Mononuclear cell (primary cell): Measurements from ENCODE around the gene TLN1. TPM values are rescaled to one million over a fixed set of nuclear protein-coding genes. Genes with fewer than 3 reads are reported as not detected.
A peak's percentile ranks its signal among the peaks of the same experiment; 100 is the strongest.

Source experiments
- H3K27me3 ChIP-seq: 2 replicates; pipeline ENCODE4 v1.6.0; 2011; ENCODE audit warnings: low read length, control low read depth; ENCODE audit not compliant: insufficient read depth
- H3K4me1 ChIP-seq: 2 replicates; pipeline ENCODE4 v1.5.1; 2011; ENCODE audit warnings: mild to moderate bottlenecking, low read length, control low read depth; ENCODE audit not compliant: insufficient read depth
- H3K4me3 ChIP-seq: 2 replicates; pipeline ENCODE4 v1.5.1; 2011; ENCODE audit warnings: mild to moderate bottlenecking, low read length, moderate library complexity
- H3K9me3 ChIP-seq: 2 replicates; pipeline ENCODE4 v1.5.1; 2011; ENCODE audit warnings: low read depth, mild to moderate bottlenecking, control low read depth, low read length
- total RNA-seq: library from RNA; depleted of rRNA; stranded (reverse); fragments of >200 nt; gene quantifications from one replicate; pipeline ENCODE4 v1.2.3, GENCODE V29; 2012

The TLN1 gene
- total RNA-seq, 1 donor, result 195 TPM

DNA sequence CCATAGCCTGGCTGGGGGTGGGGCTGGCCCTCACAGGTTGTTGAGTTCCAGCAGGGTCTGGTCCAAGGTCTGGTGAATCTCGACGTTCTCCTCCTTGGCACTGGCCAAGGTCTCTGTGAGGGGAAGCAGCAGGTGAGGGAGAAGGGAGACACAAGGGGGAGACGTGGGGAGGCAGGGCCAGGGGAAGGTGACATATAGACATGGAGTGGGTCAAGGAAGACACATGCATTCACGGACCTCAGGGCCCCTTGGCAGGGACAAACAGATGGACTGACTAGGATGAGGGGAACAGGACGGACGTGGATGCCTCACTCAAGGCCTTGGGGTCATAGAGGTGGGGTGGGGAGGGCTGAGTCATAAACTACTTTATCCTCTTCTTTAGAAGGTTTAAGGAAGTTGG lies 49.9 kb downstream of the TLN1 start:
- no peaks in the 10 kb centered on the region for H3K4me1 ChIP-seq
- H3K27me3 ChIP-seq, result no peaks in the 10 kb centered on the region
- H3K4me3 ChIP-seq, result no peak overlapping the region
- H3K9me3 ChIP-seq, result no peaks in the 10 kb centered on the region

DNA sequence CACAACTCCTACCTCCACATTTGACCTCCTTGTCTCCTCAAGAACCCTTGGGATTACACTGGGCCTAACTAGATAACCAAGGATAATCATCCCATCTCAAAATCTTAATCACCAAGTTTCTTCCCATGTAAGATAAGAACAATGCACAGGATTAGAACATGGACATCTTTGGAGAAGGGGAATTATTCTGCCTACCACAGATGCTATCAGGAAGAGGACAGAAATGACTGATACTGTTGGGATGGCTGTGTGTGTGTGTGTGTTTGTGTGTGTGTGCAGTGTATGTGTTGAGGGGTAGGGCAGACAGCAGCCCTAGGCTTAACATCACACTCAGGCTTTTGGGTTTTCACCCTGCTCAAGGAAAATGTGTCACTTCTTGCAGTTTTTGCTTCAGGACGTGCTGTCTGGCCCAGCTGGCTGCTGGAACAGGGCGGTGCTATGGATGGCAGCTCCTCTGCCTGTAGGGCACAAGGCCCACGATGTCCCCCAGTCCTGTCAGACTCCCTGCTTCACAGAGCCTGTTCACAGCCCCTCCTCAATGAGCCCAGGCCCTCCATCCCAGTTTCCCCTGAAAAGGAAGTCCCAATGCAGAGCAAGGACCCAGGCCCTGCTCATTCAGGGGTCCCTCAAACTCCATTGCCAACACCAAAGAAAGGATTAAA lies 50.5 kb downstream of the TLN1 start:
- no peak overlapping the region for H3K4me3 ChIP-seq
- H3K9me3 ChIP-seq, result no peaks in the 10 kb centered on the region
- no peaks in the 10 kb centered on the region for H3K27me3 ChIP-seq
- peaks cover under 1% of the 10 kb centered on the region for H3K4me1 ChIP-seq

DNA sequence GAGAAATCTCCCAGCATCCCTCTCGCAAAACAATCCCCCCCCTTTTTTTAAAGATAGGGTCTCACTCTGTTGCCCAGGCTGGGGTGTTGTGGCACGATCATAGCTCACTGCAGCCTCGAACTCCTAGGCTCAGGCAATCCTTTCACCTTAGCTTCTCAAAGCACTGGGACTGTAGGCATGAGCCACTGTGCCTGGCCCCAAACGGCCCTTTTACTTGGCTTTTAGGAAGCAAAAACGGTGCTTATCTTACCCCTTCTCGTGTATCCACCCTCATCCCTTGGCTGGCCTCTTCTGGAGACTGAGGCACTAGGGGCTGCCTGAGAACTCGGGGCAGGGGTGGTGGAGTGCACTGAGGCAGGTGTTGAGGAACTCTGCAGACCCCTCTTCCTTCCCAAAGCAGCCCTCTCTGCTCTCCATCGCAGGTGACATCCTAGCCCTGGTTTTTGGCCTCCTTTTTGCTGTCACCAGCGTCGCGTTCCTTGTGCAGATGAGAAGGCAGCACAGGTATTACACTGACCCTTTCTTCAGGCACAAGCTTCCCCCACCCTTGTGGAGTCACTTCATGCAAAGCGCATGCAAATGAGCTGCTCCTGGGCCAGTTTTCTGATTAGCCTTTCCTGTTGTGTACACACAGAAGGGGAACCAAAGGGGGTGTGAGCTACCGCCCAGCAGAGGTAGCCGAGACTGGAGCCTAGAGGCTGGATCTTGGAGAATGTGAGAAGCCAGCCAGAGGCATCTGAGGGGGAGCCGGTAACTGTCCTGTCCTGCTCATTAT lies 51.5 kb downstream of the TLN1 start:
- peaks cover 10% of the 10 kb centered on the region for H3K4me1 ChIP-seq
- H3K4me3 ChIP-seq, result no peak overlapping the region
- H3K9me3 ChIP-seq, result no peaks in the 10 kb centered on the region
- peaks cover 2% of the 10 kb centered on the region for H3K27me3 ChIP-seq

DNA sequence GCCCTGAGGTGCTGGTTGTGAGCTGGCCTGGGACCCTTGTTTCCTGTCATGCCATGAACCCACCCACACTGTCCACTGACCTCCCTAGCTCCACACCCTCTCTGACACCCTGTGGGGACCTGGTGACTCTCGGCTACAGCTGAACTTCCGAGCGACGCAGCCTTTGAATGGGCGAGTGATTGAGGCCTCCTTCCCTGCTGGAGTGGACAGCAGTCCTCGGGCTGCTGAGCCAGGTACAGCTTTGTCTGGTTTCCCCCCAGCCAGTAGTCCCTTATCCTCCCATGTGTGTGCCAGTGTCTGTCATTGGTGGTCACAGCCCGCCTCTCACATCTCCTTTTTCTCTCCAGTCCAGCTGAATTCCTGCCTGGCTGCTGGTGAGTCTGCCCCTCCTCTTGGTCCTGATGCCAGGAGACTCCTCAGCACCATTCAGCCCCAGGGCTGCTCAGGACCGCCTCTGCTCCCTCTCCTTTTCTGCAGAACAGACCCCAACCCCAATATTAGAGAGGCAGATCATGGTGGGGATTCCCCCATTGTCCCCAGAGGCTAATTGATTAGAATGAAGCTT lies 52.1 kb downstream of the TLN1 start:
- H3K4me3 ChIP-seq, result no peak overlapping the region
- peaks cover 2% of the 10 kb centered on the region for H3K27me3 ChIP-seq
- peaks cover 13% of the 10 kb centered on the region for H3K4me1 ChIP-seq
- no peaks in the 10 kb centered on the region for H3K9me3 ChIP-seq

DNA sequence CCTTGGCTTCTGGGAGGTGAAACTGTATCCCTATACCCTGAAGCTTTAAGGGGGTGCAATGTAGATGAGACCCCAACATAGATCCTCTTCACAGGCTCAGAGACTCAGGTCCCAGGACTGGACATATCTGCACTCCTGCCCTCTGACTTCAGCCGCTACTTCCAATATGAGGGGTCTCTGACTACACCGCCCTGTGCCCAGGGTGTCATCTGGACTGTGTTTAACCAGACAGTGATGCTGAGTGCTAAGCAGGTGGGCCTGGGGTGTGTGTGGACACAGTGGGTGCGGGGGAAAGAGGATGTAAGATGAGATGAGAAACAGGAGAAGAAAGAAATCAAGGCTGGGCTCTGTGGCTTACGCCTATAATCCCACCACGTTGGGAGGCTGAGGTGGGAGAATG lies 52.9 kb downstream of the TLN1 start:
- Histone ChIP-seq H3K4me3 (no peak overlapping the region), H3K4me1 (peaks cover 13% of the 10 kb centered on the region), H3K27me3 (peaks cover 2% of the 10 kb centered on the region), H3K9me3 (no peaks in the 10 kb centered on the region)

DNA sequence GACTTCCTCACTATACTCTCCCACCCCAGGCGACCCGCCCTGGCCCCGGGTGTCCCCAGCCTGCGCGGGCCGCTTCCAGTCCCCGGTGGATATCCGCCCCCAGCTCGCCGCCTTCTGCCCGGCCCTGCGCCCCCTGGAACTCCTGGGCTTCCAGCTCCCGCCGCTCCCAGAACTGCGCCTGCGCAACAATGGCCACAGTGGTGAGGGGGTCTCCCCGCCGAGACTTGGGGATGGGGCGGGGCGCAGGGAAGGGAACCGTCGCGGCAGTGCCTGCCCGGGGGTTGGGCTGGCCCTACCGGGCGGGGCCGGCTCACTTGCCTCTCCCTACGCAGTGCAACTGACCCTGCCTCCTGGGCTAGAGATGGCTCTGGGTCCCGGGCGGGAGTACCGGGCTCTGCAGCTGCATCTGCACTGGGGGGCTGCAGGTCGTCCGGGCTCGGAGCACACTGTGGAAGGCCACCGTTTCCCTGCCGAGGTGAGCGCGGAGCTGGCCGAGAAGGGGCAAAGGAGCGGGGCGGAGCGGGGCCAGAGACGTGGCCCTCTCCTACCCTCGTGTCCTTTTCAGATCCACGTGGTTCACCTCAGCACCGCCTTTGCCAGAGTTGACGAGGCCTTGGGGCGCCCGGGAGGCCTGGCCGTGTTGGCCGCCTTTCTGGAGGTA lies 56.1 kb downstream of the TLN1 start:
- H3K4me3 ChIP-seq, result peak overlapping the region; percentile 10
- no peaks in the 10 kb centered on the region for H3K9me3 ChIP-seq
- H3K4me1 ChIP-seq, result peaks cover 13% of the 10 kb centered on the region

DNA sequence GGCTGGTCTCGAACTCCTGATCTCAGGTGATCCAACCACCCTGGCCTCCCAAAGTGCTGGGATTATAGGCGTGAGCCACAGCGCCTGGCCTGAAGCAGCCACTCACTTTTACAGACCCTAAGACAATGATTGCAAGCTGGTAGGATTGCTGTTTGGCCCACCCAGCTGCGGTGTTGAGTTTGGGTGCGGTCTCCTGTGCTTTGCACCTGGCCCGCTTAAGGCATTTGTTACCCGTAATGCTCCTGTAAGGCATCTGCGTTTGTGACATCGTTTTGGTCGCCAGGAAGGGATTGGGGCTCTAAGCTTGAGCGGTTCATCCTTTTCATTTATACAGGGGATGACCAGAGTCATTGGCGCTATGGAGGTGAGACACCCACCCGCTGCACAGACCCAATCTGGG lies 56.8 kb downstream of the TLN1 start:
- no peak overlapping the region for H3K4me3 ChIP-seq
- peaks cover 2% of the 10 kb centered on the region for H3K27me3 ChIP-seq
- no peaks in the 10 kb centered on the region for H3K9me3 ChIP-seq
- H3K4me1 ChIP-seq, result peaks cover 13% of the 10 kb centered on the region

More for the DNA sequence above, 56.1 kb downstream of the TLN1 start:
- H3K27me3 ChIP-seq, result peaks cover 2% of the 10 kb centered on the region

DNA sequence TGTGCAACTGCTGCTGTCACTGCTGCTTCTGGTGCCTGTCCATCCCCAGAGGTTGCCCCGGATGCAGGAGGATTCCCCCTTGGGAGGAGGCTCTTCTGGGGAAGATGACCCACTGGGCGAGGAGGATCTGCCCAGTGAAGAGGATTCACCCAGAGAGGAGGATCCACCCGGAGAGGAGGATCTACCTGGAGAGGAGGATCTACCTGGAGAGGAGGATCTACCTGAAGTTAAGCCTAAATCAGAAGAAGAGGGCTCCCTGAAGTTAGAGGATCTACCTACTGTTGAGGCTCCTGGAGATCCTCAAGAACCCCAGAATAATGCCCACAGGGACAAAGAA lies 58.0 kb downstream of the TLN1 start:
- H3K27me3 ChIP-seq, result peaks cover 2% of the 10 kb centered on the region
- H3K4me1 ChIP-seq, result peaks cover 13% of the 10 kb centered on the region
- no peak overlapping the region for H3K4me3 ChIP-seq
- no peaks in the 10 kb centered on the region for H3K9me3 ChIP-seq

DNA sequence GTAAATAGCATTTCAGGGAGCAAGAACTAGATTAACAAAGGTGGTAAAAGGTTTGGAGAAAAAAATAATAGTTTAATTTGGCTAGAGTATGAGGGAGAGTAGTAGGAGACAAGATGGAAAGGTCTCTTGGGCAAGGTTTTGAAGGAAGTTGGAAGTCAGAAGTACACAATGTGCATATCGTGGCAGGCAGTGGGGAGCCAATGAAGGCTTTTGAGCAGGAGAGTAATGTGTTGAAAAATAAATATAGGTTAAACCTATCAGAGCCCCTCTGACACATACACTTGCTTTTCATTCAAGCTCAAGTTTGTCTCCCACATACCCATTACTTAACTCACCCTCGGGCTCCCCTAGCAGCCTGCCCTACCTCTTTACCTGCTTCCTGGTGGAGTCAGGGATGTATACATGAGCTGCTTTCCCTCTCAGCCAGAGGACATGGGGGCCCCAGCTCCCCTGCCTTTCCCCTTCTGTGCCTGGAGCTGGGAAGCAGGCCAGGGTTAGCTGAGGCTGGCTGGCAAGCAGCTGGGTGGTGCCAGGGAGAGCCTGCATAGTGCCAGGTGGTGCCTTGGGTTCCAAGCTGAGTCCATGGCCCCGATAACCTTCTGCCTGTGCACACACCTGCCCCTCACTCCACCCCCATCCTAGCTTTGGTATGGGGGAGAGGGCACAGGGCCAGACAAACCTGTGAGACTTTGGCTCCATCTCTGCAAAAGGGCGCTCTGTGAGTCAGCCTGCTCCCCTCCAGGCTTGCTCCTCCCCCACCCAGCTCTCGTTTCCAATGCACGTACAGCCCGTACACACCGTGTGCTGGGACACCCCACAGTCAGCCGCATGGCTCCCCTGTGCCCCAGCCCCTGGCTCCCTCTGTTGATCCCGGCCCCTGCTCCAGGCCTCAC lies 58.6 kb downstream of the TLN1 start, which contains the start of gene CA9:
TSS of gene CA9 (plus strand) at position 797 of the 893 bp plus-strand sequence. CDS start at position 829, 32 bp downstream.
- Histone ChIP-seq H3K4me3 (no peak within 1 kb of the TSS), H3K9me3 (no peaks in the 10 kb centered on the region), H3K27me3 (peaks cover 2% of the 10 kb centered on the region), H3K4me1 (peaks cover 13% of the 10 kb centered on the region)

DNA sequence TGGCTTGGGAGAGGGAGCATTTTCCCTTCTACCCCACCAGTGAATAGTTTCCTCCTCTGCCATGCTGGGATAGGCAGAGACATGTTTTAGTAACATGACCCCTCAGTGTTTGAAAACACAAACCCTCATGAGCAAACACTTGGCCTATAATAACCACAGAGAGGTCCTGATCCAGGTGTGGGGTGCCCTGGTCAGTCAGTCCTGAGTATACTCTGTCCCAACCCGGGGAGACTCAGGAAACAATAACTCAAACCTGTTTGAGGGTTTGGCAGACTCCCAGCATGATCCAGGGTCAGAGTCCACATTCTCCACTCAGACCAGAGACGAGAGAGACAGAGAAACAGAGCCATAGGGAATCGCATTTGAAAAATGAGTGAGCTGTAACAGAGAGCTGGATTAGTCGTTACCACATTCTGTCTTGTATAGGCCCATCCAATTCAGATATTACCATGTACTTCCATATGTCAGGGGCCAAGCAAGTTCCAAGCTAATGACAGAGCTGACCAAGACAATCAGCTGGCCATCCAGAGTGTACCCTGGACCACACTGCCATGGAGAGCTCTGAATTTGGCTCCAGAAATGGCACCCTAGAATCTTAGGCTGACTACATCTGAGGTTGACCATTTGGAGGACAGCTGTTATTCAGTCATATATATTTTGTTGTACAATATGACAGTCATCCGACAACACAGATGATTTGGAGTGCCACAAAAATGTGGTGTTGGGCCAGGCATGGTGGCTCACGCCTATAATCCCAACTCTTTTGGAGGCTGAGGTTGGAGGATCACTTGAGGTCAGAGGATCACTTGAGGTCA lies 62.5 kb downstream of the TLN1 start:
- Histone ChIP-seq H3K4me3 (no peak overlapping the region), H3K4me1 (peaks cover 18% of the 10 kb centered on the region), H3K27me3 (no peaks in the 10 kb centered on the region), H3K9me3 (no peaks in the 10 kb centered on the region)

DNA sequence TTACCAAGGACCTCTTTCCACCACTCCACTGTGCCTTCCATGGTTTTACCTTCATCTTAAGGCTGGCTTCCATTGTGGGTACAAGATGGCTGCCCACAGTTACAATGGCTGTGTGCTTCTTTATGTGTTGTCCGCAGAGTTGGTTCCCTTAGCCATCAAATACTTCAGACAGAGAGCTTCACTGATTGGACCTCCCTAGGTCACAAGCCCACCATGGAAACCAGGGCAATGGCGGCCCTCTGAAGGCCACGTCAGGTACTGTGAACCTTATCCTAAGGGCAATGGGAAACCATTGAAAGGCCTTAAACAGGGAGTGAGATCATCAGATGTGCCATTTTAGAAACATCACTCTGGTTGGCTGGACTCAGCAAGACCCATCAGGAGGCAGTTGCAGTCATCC lies 64.1 kb downstream of the TLN1 start:
- Histone ChIP-seq H3K9me3 (no peaks in the 10 kb centered on the region), H3K4me1 (peaks cover 34% of the 10 kb centered on the region), H3K4me3 (no peak overlapping the region), H3K27me3 (no peaks in the 10 kb centered on the region)

DNA sequence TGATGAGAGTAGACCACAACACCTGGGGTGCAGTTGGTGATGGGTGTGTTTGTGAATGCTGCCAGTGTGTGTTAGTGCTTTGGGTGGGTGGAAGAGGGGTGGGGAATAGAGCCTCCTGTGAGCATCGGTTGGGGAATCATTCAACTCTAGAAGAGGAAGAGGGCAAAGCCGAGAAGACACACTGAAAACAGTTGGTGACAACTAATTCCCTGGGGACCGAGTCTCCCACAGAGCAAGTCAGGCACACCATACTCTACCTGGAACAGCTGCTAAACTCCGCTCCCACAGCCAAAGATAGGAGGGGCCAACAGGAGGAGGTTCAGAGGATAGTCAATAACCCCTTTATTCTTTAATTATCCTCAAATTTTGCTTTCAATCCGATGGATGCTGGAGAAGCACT lies 65.4 kb downstream of the TLN1 start:
- no peak overlapping the region for H3K4me3 ChIP-seq
- no peaks in the 10 kb centered on the region for H3K9me3 ChIP-seq
- peaks cover 48% of the 10 kb centered on the region for H3K4me1 ChIP-seq
- H3K27me3 ChIP-seq, result no peaks in the 10 kb centered on the region

DNA sequence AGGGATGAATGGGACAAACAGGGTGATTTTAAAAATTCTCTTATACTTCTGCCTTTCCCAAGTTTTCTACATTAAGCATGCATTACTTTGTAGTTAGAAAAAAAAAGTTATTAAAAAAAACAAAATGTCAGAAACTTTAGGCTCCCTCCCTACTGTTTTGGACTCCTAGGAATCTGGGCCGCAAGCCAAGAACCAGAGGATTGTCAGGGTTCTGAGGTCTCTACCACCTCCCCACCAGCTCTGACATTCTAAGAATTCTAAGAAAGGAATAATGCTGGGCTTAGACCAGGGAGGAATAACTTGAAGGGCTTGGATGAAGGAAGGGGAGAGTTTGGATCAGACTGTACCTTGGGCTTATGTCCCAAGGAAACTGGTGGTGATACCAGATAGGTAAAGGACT lies 66.0 kb downstream of the TLN1 start:
- H3K4me1 ChIP-seq, result peaks cover 53% of the 10 kb centered on the region
- no peaks in the 10 kb centered on the region for H3K9me3 ChIP-seq

DNA sequence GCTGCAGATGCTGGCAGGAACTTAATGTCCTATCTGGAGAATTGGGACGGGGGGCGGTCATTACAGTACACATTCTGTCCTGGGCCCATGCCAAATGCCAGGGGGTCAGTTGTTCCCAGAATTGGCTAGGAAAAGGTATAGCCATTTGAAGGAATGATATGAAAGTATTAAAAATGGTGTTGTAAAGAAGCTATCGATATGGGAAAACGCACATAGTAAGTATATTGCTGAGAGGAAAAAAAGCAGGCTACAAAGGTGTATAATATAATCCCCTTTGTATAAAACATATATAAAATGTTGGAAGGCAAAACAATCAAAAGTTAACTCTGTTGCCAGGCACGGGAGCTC lies 66.5 kb downstream of the TLN1 start:
- Histone ChIP-seq H3K4me3 (peak overlapping the region; percentile 47), H3K9me3 (no peaks in the 10 kb centered on the region)

More for the DNA sequence above, 66.0 kb downstream of the TLN1 start:
- H3K4me3 ChIP-seq, result no peak overlapping the region
- no peaks in the 10 kb centered on the region for H3K27me3 ChIP-seq

More for the DNA sequence above, 66.5 kb downstream of the TLN1 start:
- Histone ChIP-seq H3K27me3 (no peaks in the 10 kb centered on the region), H3K4me1 (peaks cover 59% of the 10 kb centered on the region)
